K562 (cell line): ENCODE measurements around the gene RAB26. TPM values are rescaled to one million over a fixed set of nuclear protein-coding genes. Genes with fewer than 3 reads are reported as not detected.

Experiments used
- E2F6 ChIP-seq, 2 experiments: IDR thresholded peaks; 2 replicates each; pipeline ENCODE4 v1.6.1; 2011; ENCODE audit warnings: borderline replicate concordance in 1 of 2, control low read depth in 1 of 2, low read depth in 1 of 2, low read length in 1 of 2, mild to moderate bottlenecking in 1 of 2, mixed read lengths in 1 of 2, moderate library complexity in 1 of 2; ENCODE audit not compliant: insufficient read depth in 1 of 2, insufficient read length in 1 of 2, poor library complexity in 1 of 2, severe bottlenecking in 1 of 2; ENCODE audit errors: extremely low read depth in 1 of 2
- E2F8 ChIP-seq: fragments of 450-650 bp; IDR thresholded peaks from 2 replicates; pipeline ENCODE4 v1.7.1; 2018; ENCODE audit warnings: mild to moderate bottlenecking, low read depth; ENCODE audit not compliant: partially characterized antibody
- EP400 ChIP-seq: fragments of 450-650 bp; IDR thresholded peaks from 2 replicates; pipeline ENCODE4 v1.6.1; 2017; ENCODE audit warnings: antibody characterized with exemption, mild to moderate bottlenecking, moderate library complexity
- POLR2AphosphoS2 ChIP-seq: IDR thresholded peaks from 2 replicates; pipeline ENCODE4 v1.6.1; 2012; ENCODE audit warnings: low read length, improper control_type of control experiment
- RBM25 ChIP-seq: fragments of 200-400 bp; formaldehyde crosslinking; IDR thresholded peaks from 2 replicates; pipeline ENCODE4 v1.6.1; 2018; ENCODE audit warnings: low read length, low read depth, moderate library complexity; ENCODE audit not compliant: severe bottlenecking
- RERE ChIP-seq: sonication (generic); formaldehyde crosslinking; IDR thresholded peaks from 2 replicates; pipeline ENCODE4 v1.8.0; 2023; ENCODE audit warnings: missing genetic modification reagents, mild to moderate bottlenecking, borderline replicate concordance
- ZNF407 ChIP-seq: fragments of 450-650 bp; IDR thresholded peaks from 2 replicates; pipeline ENCODE4 v1.6.1; 2016; ENCODE audit warnings: low read depth
- polyA plus RNA-seq, 8 experiments: library from polyadenylated mRNA; depleted of rRNA in 4 of 8; stranded (reverse) in 5 of 8; unstranded in 3 of 8; fragments of >200 nt; fragmentation: Nextera tagmentation in 2 of 8; fragmentation: Illumina TruSeq in 1 of 8; extraction: Ambion mirVana in 2 of 8; extraction: Trizol in 1 of 8; gene quantifications; 2 replicates each; pipeline versions ENCODE4 v1.2.1 to v1.2.3, GENCODE V29; 2011 to 2014; ENCODE audit warnings: inconsistent platforms in 1 of 8, missing spikeins in 1 of 8
- total RNA-seq, 7 experiments: library from RNA; depleted of rRNA in 6 of 7; stranded (reverse); fragments of >200 nt in 6 of 7; fragmentation: Illumina TruSeq in 2 of 7; extraction: Trizol in 2 of 7; gene quantifications; 2 replicates each; pipeline versions ENCODE4 v1.2.1 to v1.2.3, GENCODE V29; 2011 to 2021; ENCODE audit warnings: low replicate concordance in 1 of 7

Gene RAB26
- total and polyA plus RNA-seq, 9 of the 15 experiments (the other 6 are each of a cell fraction or from before 2014, with no cell fraction given), result 0.25 to 6.1 (median 2.1) TPM

GRCh38 chr16:2178321-2179106 is 30.1 kb downstream of the RAB26 start (continued):
- no peak for TF ChIP-seq ZNF407
- no peak for TF ChIP-seq RERE (CRISPR knock-in tag)
- no peak for TF ChIP-seq EP400
- TF ChIP-seq RBM25, result no peak
- no peak for TF ChIP-seq E2F8
- peak; percentile 89 to 99 for TF ChIP-seq E2F6 (IDR thresholded peaks at IDR 0.05; ENCODE audit: borderline replicate concordance in 1 of 2, extremely low read depth in 1 of 2, insufficient read depth in 1 of 2, insufficient read length in 1 of 2, low read depth in 1 of 2, low read length in 1 of 2, poor library complexity in 1 of 2, severe bottlenecking in 1 of 2)
- peak; percentile 81; the same call in 1 of the 2 replicates for TF ChIP-seq POLR2AphosphoS2
